Kidney (tissue), 14 donors: ENCODE measurements around the gene MTCH2. TPM values are rescaled to one million over a fixed set of nuclear protein-coding genes. Genes with fewer than 3 reads are reported as not detected.

Source experiments
- DNase-seq, 5 donors: peaks; one replicate each; pipeline ENCODE4 v3.0.0-alpha.2; 2013 to 2020
- FAIRE-seq: peaks from 2 replicates; lab custom pipeline; 2012; peaks lifted over from hg19 to GRCh38; lab: Jason Lieb, UNC
- H3K27ac ChIP-seq, 2 donors: one replicate each; pipeline ENCODE4 v1.7.0; 2013; ENCODE audit warnings: low read depth in 2 of 2, low read length in 2 of 2, inconsistent platforms in 1 of 2
- H3K27me3 ChIP-seq: one replicate; pipeline ENCODE4 v1.7.1; 2013; ENCODE audit warnings: low read length, inconsistent platforms; ENCODE audit not compliant: control insufficient read depth, insufficient read depth
- H3K36me3 ChIP-seq, 3 donors: one replicate each; pipeline versions ENCODE4 v1.7.0 to v1.7.1; 2013; ENCODE audit warnings: low read length in 3 of 3, control low read depth in 1 of 3, inconsistent platforms in 1 of 3; ENCODE audit not compliant: insufficient read depth in 3 of 3, control insufficient read depth in 2 of 3
- H3K4me1 ChIP-seq, 3 donors: one replicate each; pipeline versions ENCODE4 v1.7.0 to v1.7.1; 2013; ENCODE audit warnings: low read length in 3 of 3, inconsistent platforms in 1 of 3, low read depth in 1 of 3; ENCODE audit not compliant: control insufficient read depth in 2 of 3, insufficient read depth in 2 of 3
- H3K4me3 ChIP-seq, 3 donors: one replicate each; pipeline versions ENCODE4 v1.7.0 to v1.8.1; 2013; ENCODE audit warnings: low read length in 3 of 3, control low read depth in 1 of 3, inconsistent platforms in 1 of 3
- H3K9ac ChIP-seq, 3 donors: one replicate each; pipeline versions ENCODE4 v1.7.0 to v1.7.1; 2013; ENCODE audit warnings: low read length in 3 of 3, control low read depth in 1 of 3, inconsistent platforms in 1 of 3
- H3K9me3 ChIP-seq, 3 donors: one replicate each; pipeline versions ENCODE4 v1.7.0 to v1.7.1; 2013; ENCODE audit warnings: low read length in 3 of 3, control low read depth in 1 of 3, inconsistent platforms in 1 of 3; ENCODE audit not compliant: control insufficient read depth in 2 of 3, insufficient read depth in 1 of 3
- CTCF ChIP-seq: IDR thresholded peaks from 3 replicates; pipeline ENCODE4 v1.5.1; 2012; ENCODE audit warnings: mild to moderate bottlenecking, moderate library complexity, borderline replicate concordance; ENCODE audit not compliant: insufficient read depth; ENCODE audit errors: extremely low read depth
- intact Hi-C: fragments of 100-400 bp; cut with DNase I; formaldehyde crosslinking; loops from one replicate; pipeline ENCODE4 v1.11.1; 2022
- polyA plus RNA-seq: library from polyadenylated mRNA; stranded (reverse); fragments of 350-450 nt; fragmentation: Illumina TruSeq; extraction: RNeasy Lipid Tissue Mini Kit (QIAGEN cat#74804); gene quantifications from one replicate; pipeline ENCODE4 v1.2.3, GENCODE V29; 2014; ENCODE audit warnings: low read depth, low replicate concordance; ENCODE audit not compliant: insufficient read depth
- total RNA-seq: library from RNA; stranded (reverse); fragmentation: NEBNext Ultra II Directional; extraction: Animal tissue kit (Norgen Biotek cat#: 25700); gene quantifications from one replicate; pipeline ENCODE4 v1.2.1, GENCODE V29; 2021
- donor health status: control.
- donor health status: control.
- donor health status: control.
- donor health status: control.
- donor health status: control.
- donor health status: DM: yes; HTN: yes; CAD: no.
- donor health status: Normal renal cell carcinoma (clear cell type).

Gene MTCH2
- total and polyA plus RNA-seq, 2 donors from 2014 or later = 85.3 to 201 TPM

DNA sequence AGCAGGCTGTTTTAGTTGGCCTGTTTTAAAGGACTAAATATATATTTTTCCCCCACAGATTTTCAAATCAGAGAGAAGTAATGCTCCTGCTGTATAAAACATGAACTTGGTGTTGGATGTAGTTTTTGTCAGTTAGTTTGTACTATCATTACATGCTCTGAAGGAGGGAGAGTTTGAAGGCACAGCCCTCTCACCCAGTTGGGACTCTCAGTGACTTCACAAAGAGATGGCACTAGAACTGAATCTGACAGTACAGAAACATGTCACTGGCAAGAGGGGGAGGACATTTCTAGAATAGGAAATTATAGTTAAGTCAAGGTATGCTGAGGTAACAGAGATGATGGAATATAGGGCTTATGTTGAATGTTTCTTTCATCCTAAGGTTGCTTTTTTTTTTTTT, 27.1 kb downstream of the MTCH2 start:
- H3K36me3 ChIP-seq = peaks cover 0 to 23% (median 4%) of the 10 kb centered on the region in 3 donors
- DNase-seq (no peak), FAIRE-seq (no peak)
- no peak overlapping the region for H3K4me3 ChIP-seq
- intact Hi-C loops = no loop called here
- no peak overlapping the region for H3K27ac ChIP-seq
- H3K9me3 ChIP-seq = no peaks in the 10 kb centered on the region
- no peak overlapping the region for H3K9ac ChIP-seq
- no peaks in the 10 kb centered on the region for H3K27me3 ChIP-seq
- TF ChIP-seq CTCF = no peak
- no peaks in the 10 kb centered on the region for H3K4me1 ChIP-seq

DNA sequence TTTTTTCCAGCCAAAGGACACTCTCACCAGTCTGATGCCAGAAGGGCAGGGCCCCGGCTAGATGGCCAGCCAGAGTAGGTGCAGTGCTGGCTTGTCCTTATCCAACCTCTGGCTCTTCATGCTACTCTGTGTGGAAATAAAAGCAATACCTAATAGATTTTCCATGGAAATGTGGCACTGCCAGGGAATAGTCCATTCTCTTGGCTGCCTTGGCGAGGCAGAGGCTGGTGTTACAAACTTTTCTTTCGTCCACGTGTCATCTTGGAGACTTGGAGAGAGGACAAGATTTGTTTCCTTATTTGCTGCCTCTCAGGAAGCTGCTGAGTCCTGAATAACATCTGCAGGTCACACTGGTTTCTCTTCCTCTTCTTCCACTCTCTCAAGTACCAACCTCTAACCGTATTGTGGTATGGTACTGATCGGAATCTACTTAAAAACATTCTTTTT, 31.0 kb downstream of the MTCH2 start:
- no peak overlapping the region for H3K4me3 ChIP-seq
- H3K27me3 ChIP-seq = no peaks in the 10 kb centered on the region
- no peaks in the 10 kb centered on the region for H3K4me1 ChIP-seq
- FAIRE-seq (no peak), DNase-seq (no peak)
- TF ChIP-seq CTCF = no peak
- no peak overlapping the region for H3K27ac ChIP-seq
- H3K9ac ChIP-seq = no peak overlapping the region
- intact Hi-C loops = no loop called here
- peaks cover 0 to 15% (median 2%) of the 10 kb centered on the region in 3 donors for H3K36me3 ChIP-seq
- H3K9me3 ChIP-seq = no peaks in the 10 kb centered on the region

GRCh38 chr11:47609675-47610074, 32.7 kb downstream of the MTCH2 start:
- no peaks in the 10 kb centered on the region for H3K4me1 ChIP-seq
- H3K36me3 ChIP-seq = peaks cover 0 to 15% (median 2%) of the 10 kb centered on the region in 3 donors
- H3K4me3 ChIP-seq = no peak overlapping the region
- TF ChIP-seq CTCF = no peak
- H3K27ac ChIP-seq = no peak overlapping the region
- no peak for DNase-seq
- H3K9me3 ChIP-seq = no peaks in the 10 kb centered on the region
- intact Hi-C loops = no loop called here
- H3K27me3 ChIP-seq = no peaks in the 10 kb centered on the region
- no peak for FAIRE-seq
- no peak overlapping the region for H3K9ac ChIP-seq

DNA sequence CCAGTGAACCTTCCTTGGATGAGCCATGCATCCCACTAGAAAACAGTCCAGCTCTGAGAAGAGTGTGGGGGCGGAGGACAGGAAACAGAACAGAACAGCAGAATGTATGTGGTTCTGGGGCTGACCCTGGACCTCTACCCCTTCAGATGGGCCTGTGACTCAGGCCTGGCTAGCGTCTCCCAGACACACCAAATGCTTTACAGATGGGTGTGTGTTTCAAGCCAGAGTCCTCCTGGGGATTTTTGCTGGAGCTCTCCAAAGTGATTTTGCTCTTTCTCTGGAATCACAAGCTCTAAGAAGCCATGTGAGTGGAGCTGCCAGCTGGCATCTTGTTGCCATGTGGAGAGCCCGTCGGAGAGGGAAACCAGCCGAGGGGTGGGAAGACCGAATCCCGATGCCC, 35.0 kb downstream of the MTCH2 start:
- no peak overlapping the region for H3K4me3 ChIP-seq
- H3K4me1 ChIP-seq = no peaks in the 10 kb centered on the region
- H3K9me3 ChIP-seq = no peaks in the 10 kb centered on the region
- intact Hi-C loops = no loop called here
- FAIRE-seq (no peak), DNase-seq (peak in 2 of 5 donors; percentile 27 to 34)
- H3K9ac ChIP-seq = no peak overlapping the region
- H3K27ac ChIP-seq = no peak overlapping the region
- H3K27me3 ChIP-seq = no peaks in the 10 kb centered on the region
- peaks cover 0 to 15% (median 2%) of the 10 kb centered on the region in 3 donors for H3K36me3 ChIP-seq
- no peak for TF ChIP-seq CTCF
